Hematopoietic multipotent progenitor cell treated with erythropoietin and hydrocortisone succinate and interleukin-3 and kit ligand, for 15 days (in vitro differentiated cells): ENCODE data around the gene TMEM18.

Experiments used
- DNase-seq: peaks from one replicate; pipeline ENCODE4 v3.0.0-alpha.2; 2015; ENCODE audit warnings: low spot score

The TMEM18 gene

GRCh38 chr2:651951-652373 is 25.2 kb downstream of the TMEM18 start:
- no peak for DNase-seq

- DNase-seq, result no peak
These were observed 26.6 kb downstream of the TMEM18 start for GRCh38 chr2:650343-651310.

GRCh38 chr2:649426-650342 is 27.5 kb downstream of the TMEM18 start:
- DNase-seq, result no peak

- no peak for DNase-seq
These were observed 28.5 kb downstream of the TMEM18 start for GRCh38 chr2:648476-649424.

GRCh38 chr2:647691-648231 is 29.4 kb downstream of the TMEM18 start:
- DNase-seq, result no peak

- DNase-seq, result no peak
These were observed 30.1 kb downstream of the TMEM18 start for GRCh38 chr2:647003-647560.

- DNase-seq, result no peak
These were observed 32.3 kb downstream of the TMEM18 start for GRCh38 chr2:644871-645270.

- DNase-seq, result no peak
These were observed 33.4 kb downstream of the TMEM18 start for GRCh38 chr2:643761-644160.

- DNase-seq, result no peak
These were observed 33.9 kb downstream of the TMEM18 start for GRCh38 chr2:643334-643733.

- no peak for DNase-seq
These were observed 35.1 kb downstream of the TMEM18 start for GRCh38 chr2:641872-642815.

GRCh38 chr2:641164-641871 is 35.9 kb downstream of the TMEM18 start:
- no peak for DNase-seq

- DNase-seq, result no peak
These were observed 37.5 kb downstream of the TMEM18 start for GRCh38 chr2:639703-640102.

GRCh38 chr2:637804-638203 is 39.4 kb downstream of the TMEM18 start:
- no peak for DNase-seq

- no peak for DNase-seq
These were observed 39.8 kb downstream of the TMEM18 start for GRCh38 chr2:637406-637776.

GRCh38 chr2:636641-637405 is 40.4 kb downstream of the TMEM18 start:
- peak; percentile 50 for DNase-seq

GRCh38 chr2:635687-636621 is 41.3 kb downstream of the TMEM18 start:
- DNase-seq, result no peak
